Right lobe of liver (tissue), 6 donors: ENCODE measurements around the gene MCAT. TPM values are rescaled to one million over a fixed set of nuclear protein-coding genes. Genes with fewer than 3 reads are reported as not detected.

Source experiments
- ATAC-seq, 4 donors: fragments of 200-7000 bp; cut with Tn5 transposase; one replicate each; pipeline ENCODE4 v1.9.1; 2020; ENCODE audit warnings: mild to moderate bottlenecking in 4 of 4, moderate library complexity in 4 of 4
- DNase-seq, 3 donors: peaks; one replicate each; pipeline ENCODE4 v3.0.0-alpha.2; 2020
- H3K27ac ChIP-seq, 3 donors: fragments of 200-600 bp; one replicate each; pipeline ENCODE4 v1.8.0; 2022
- H3K27me3 ChIP-seq, 2 donors: fragments of 200-600 bp; one replicate each; pipeline ENCODE4 v1.8.0; 2022
- H3K36me3 ChIP-seq, 4 donors: fragments of 200-600 bp; sonication (generic) in 1 of 4; one replicate each; pipeline versions ENCODE4 v1.5.1 to v1.8.0; 2017 to 2022; ENCODE audit warnings: control low read depth in 1 of 4
- H3K4me1 ChIP-seq, 4 donors: fragments of 200-600 bp; sonication (generic) in 1 of 4; one replicate each; pipeline versions ENCODE4 v1.5.1 to v1.8.0; 2017 to 2022; ENCODE audit warnings: control low read depth in 1 of 4
- H3K4me3 ChIP-seq, 3 donors: fragments of 200-600 bp; one replicate each; pipeline ENCODE4 v1.8.0; 2022
- H3K9me3 ChIP-seq, 4 donors: fragments of 200-600 bp; sonication (generic) in 1 of 4; one replicate each; pipeline versions ENCODE4 v1.5.1 to v1.8.0; 2017 to 2022; ENCODE audit warnings: control low read depth in 1 of 4
- POLR2A ChIP-seq: fragments of 450-650 bp; IDR thresholded peaks from one replicate; pipeline ENCODE4 v1.6.1; 2017; ENCODE audit warnings: antibody characterized with exemption, mild to moderate bottlenecking
- WGBS: methylation state at CpG from one replicate; pipeline ENCODE4 v1.1.6; 2018; ENCODE audit warnings: low coverage, low lambda C conversion rate; ENCODE audit not compliant: insufficient coverage; ENCODE audit errors: missing lambda C conversion rate; 5-methylcytosine and 5-hydroxymethylcytosine counted together
- intact Hi-C, 2 donors: fragments of 100-400 bp; cut with DNase I; formaldehyde crosslinking; loops; one replicate each; pipeline versions ENCODE4 v1.11.2 to v1.14.1; 2022
- total RNA-seq, 6 experiments: library from RNA; depleted of rRNA in 2 of 6; stranded (reverse); fragments of >200 nt in 2 of 6; fragmentation: NEBNext Ultra II Directional in 3 of 6; extraction: Animal tissue kit (Norgen Biotek cat#: 25700) in 3 of 6; gene quantifications; one replicate each; pipeline versions ENCODE4 v1.1.0 to v1.2.4, GENCODE V29; 2016 to 2023
- TF ChIP-seq, protein P1 (sequence below), 4 donors: fragments of 200-600 bp in 3 of 4; fragments of 450-650 bp in 1 of 4; IDR thresholded peaks; one replicate each; pipeline versions ENCODE4 v1.5.1 to v1.8.0; 2016 to 2022; ENCODE audit warnings: antibody characterized with exemption in 4 of 4, mild to moderate bottlenecking in 2 of 4
- donor health status: DM: no; HTN: yes; CAD: no.
- donor health status: DM: no; HTN: no; CAD: no.
- donor health status: DM: no; HTN: no; CAD: no.
- donor health status: DM: no; HTN: yes; CAD: no.
- donor health status: DM: no; HTN: yes; CAD: no.

Gene MCAT
- total RNA-seq, 6 experiments from 2014 or later = 8.8 to 22.3 (median 11.4) TPM

DNA sequence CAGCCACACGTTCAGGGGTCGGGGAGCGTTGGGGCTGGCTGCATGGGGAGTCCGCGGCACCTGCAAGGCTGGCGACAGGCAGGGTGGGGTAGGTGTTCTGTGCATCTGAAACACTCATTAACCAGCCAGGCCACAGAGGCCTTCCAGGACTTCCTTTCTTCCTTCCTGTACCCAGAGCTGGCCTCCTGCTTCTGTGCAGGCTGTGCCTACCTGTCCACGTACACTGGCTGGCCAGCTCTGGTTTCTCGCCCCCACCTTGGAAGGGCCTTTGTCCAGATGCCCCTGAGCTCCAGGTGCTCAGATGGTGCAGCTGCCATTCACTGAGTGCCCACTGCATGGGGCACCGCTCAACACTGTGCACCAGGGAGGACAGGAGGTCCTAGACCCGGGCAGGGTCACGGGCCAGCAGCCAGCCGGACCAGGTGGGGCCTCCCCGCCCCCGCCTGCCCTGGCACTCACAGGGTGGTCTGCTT lies 27.9 kb upstream of the MCAT start:
- WGBS = 40% methylated on average over 1 of the region's 14 CpGs
- no peak for DNase-seq

GRCh38 chr22:43170131-43170480 lies 26.9 kb upstream of the MCAT start:
- no peak for TF ChIP-seq POLR2A
- TF ChIP-seq, protein P1, sequence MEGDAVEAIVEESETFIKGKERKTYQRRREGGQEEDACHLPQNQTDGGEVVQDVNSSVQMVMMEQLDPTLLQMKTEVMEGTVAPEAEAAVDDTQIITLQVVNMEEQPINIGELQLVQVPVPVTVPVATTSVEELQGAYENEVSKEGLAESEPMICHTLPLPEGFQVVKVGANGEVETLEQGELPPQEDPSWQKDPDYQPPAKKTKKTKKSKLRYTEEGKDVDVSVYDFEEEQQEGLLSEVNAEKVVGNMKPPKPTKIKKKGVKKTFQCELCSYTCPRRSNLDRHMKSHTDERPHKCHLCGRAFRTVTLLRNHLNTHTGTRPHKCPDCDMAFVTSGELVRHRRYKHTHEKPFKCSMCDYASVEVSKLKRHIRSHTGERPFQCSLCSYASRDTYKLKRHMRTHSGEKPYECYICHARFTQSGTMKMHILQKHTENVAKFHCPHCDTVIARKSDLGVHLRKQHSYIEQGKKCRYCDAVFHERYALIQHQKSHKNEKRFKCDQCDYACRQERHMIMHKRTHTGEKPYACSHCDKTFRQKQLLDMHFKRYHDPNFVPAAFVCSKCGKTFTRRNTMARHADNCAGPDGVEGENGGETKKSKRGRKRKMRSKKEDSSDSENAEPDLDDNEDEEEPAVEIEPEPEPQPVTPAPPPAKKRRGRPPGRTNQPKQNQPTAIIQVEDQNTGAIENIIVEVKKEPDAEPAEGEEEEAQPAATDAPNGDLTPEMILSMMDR (IDR thresholded peaks at IDR 0.05) = no peak
- Histone ChIP-seq H3K4me3 (no peak overlapping the region), H3K27me3 (no peaks in the 10 kb centered on the region), H3K9me3 (no peaks in the 10 kb centered on the region), H3K36me3 (peaks cover 0 to 41% (median 6%) of the 10 kb centered on the region in 4 donors), H3K4me1 (no peaks in the 10 kb centered on the region), H3K27ac (no peak overlapping the region)
- no CpG with 5 or more reads among the region's 9 CpGs for WGBS
- ATAC-seq = no peak
- no peak for DNase-seq
- intact Hi-C loops = no loop called here

More for the DNA sequence above, 27.9 kb upstream of the MCAT start:
- no peak overlapping the region for H3K27ac ChIP-seq
- H3K4me3 ChIP-seq = no peak overlapping the region
- H3K9me3 ChIP-seq = no peaks in the 10 kb centered on the region
- no peaks in the 10 kb centered on the region for H3K4me1 ChIP-seq
- peaks cover 0 to 50% (median 8%) of the 10 kb centered on the region in 4 donors for H3K36me3 ChIP-seq
- no peak for TF ChIP-seq POLR2A
- TF ChIP-seq, protein P1 (IDR thresholded peaks at IDR 0.05) = no peak
- intact Hi-C loops = no loop called here
- no peaks in the 10 kb centered on the region for H3K27me3 ChIP-seq
- no peak for ATAC-seq

DNA sequence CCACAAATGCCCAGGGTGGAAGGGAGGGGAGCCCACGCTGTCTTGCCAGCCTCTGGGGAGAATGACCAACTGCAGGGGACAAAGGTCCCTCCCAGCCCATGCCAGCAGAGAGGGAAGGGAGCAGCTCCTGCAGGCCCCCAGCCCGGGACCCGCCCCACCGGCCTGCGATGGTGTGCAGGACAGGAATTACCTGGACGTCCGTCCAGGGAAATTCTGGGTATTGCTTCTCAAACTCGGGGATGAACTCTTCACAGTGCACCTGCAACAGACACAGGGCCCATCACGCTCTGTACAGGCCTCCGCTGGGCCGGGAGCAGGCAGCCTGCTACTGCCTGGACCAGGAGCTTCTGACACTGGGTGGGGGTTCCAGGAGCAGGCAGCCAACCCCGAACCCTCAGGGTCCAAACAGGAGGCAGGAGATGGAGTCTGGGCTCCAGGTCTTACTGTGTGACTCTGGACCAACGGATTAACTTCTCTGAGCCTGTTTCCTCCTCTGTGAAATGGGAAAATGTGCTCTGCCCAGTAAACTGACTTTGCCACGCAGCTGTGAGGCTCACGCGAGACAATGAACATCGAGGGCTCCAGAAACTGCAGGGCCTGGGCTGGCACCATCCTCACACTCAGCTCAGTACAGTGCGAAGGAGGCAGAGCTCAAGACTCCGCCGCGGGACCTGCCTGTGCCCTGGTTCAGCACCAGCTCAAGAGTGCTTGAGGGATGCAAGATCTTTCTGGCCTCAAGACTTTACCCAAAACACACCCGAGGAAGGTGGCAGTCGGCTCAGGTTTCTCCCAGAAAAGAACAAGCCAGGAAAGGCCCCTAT lies 26.3 kb upstream of the MCAT start:
- 100% methylated on average over 2 of the region's 23 CpGs for WGBS
- Histone ChIP-seq H3K4me3 (no peak overlapping the region), H3K9me3 (no peaks in the 10 kb centered on the region), H3K27ac (no peak overlapping the region), H3K36me3 (peaks cover 0 to 35% (median 3%) of the 10 kb centered on the region in 4 donors), H3K27me3 (no peaks in the 10 kb centered on the region), H3K4me1 (no peaks in the 10 kb centered on the region)
- no peak for ATAC-seq
- intact Hi-C loops = no loop called here
- TF ChIP-seq, protein P1 (IDR thresholded peaks at IDR 0.05) = no peak
- no peak for TF ChIP-seq POLR2A
- DNase-seq = no peak

GRCh38 chr22:43168471-43169309 lies 25.5 kb upstream of the MCAT start:
- H3K27me3 ChIP-seq = no peaks in the 10 kb centered on the region
- no peak for DNase-seq

More at GRCh38 chr22:43168471-43169309, 25.5 kb upstream of the MCAT start:
- Histone ChIP-seq H3K9me3 (no peaks in the 10 kb centered on the region), H3K27ac (no peak overlapping the region), H3K4me3 (no peak overlapping the region), H3K4me1 (no peaks in the 10 kb centered on the region), H3K36me3 (peaks cover 0 to 27% (median 0%) of the 10 kb centered on the region in 4 donors)
- intact Hi-C loops = no loop called here
- no peak for TF ChIP-seq POLR2A
- TF ChIP-seq, protein P1 (IDR thresholded peaks at IDR 0.05) = no peak
- no peak for ATAC-seq
- WGBS = 62% methylated on average over 4 of the region's 25 CpGs
